ENCODE measurements around the gene LMO1.

- TF ChIP-seq POLR2A (IDR thresholded peaks at IDR 0.05) = no peak
- TF ChIP-seq, protein P1, sequence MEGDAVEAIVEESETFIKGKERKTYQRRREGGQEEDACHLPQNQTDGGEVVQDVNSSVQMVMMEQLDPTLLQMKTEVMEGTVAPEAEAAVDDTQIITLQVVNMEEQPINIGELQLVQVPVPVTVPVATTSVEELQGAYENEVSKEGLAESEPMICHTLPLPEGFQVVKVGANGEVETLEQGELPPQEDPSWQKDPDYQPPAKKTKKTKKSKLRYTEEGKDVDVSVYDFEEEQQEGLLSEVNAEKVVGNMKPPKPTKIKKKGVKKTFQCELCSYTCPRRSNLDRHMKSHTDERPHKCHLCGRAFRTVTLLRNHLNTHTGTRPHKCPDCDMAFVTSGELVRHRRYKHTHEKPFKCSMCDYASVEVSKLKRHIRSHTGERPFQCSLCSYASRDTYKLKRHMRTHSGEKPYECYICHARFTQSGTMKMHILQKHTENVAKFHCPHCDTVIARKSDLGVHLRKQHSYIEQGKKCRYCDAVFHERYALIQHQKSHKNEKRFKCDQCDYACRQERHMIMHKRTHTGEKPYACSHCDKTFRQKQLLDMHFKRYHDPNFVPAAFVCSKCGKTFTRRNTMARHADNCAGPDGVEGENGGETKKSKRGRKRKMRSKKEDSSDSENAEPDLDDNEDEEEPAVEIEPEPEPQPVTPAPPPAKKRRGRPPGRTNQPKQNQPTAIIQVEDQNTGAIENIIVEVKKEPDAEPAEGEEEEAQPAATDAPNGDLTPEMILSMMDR (IDR thresholded peaks at IDR 0.05) = no peak
Measured at GRCh38 chr11:8232849-8233606, 30.6 kb downstream of the LMO1 start.

Data from prostate gland (tissue), 2 donors.